HG02943 (cell line): ENCODE measurements around the gene CYP46A1.

Experiments
- ATAC-seq: cut with Tn5 transposase; IDR thresholded peaks from one replicate; pipeline ENCODE4 v1.9.1; 2021; ENCODE audit warnings: mild to moderate bottlenecking, low read depth, moderate library complexity; ENCODE audit not compliant: unreplicated experiment

Gene CYP46A1

DNA sequence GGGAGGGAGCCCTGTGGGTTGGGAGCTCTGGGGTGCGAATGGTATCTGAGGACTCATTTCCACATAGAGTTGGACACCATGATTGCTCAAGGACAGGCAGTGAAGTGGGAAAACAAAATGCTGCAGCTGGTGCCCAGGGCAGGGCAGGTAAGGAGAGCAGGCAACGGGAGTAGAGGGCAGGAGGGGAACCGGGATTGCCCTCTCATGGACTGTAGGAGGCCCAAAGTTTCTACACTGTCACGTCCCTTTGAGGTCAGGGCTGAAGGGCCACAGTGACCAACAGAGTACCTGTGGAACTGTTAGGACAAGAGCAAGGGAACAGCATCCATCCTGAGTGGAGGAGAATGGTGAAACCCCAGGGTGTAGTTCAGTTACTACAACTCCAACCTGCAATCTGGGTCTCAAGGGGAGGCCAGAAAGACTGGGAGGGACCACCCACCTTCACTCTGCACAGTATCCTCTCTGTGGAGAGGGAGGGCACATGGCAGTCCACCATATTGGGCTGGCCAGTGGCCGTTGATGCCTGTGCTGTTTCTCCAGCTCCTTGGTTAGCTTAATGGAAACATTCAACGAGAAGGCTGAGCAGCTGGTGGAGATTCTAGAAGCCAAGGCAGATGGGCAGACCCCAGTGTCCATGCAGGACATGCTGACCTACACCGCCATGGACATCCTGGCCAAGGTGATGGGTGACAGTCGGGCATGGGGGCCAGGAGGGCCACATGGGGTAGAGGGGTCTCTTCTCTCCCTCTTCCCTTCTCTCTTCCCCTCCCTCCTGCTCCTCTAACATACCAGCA lies 22.2 kb downstream of the CYP46A1 start:
- ATAC-seq = no peak

DNA sequence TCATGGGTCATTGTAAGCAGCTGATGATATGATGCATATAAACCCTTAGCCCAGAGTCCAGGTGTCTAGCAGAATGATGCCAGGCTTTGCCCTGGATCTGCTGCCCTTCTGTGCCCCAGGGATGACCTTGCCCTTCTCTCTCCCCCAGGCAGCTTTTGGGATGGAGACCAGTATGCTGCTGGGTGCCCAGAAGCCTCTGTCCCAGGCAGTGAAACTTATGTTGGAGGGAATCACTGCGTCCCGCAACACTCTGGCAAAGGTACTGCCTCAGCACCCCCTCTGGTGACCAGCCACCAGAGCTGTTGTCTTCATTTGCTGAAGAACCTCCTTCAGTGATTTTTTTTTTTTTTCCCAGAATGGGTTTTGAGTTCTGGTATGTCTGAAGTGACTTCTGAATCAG lies 23.3 kb downstream of the CYP46A1 start:
- no peak for ATAC-seq

- no peak for ATAC-seq
Measured at GRCh38 chr14:99707921-99708320, 23.8 kb downstream of the CYP46A1 start.

GRCh38 chr14:99708449-99708848 lies 24.4 kb downstream of the CYP46A1 start:
- ATAC-seq = no peak

- ATAC-seq = no peak
Measured at GRCh38 chr14:99713972-99714371, 29.9 kb downstream of the CYP46A1 start.

GRCh38 chr14:99715266-99716000 lies 31.3 kb downstream of the CYP46A1 start:
- no peak for ATAC-seq

DNA sequence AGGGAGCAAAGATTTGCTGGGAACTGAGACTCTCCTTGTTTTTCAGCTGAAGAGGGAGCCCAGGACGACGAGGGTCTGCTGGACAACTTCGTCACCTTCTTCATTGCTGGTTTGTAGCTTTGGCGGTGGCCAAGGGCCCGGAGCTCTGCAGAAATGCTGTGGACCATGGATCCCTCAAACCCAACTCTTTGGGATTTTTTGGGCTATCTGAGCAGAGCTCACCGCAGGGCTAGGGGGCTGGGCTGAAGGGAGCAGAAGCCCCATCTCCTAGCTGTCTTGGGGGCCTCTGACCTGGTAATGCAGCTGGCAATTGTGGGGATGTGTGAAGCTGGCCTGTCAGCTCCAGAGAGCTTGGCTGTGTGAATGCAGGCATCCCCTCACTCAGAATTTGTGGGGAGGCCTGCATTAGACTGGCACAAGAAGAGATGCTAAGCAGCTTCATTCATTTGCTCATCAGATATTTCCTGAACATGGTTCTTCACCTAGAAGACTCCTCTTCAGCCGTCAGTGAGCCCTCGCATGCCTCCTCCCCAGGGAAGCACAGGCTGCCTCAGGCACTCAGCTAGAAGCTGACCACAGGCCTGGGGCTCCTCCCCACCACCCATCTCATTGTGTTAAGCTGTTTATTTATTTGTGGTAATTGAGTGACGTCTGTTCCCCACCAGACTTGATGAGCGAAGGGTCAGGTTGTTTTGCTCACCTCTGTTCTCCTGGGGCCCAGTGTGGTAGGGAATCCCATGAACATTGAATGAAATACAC lies 32.2 kb downstream of the CYP46A1 start:
- no peak for ATAC-seq

DNA sequence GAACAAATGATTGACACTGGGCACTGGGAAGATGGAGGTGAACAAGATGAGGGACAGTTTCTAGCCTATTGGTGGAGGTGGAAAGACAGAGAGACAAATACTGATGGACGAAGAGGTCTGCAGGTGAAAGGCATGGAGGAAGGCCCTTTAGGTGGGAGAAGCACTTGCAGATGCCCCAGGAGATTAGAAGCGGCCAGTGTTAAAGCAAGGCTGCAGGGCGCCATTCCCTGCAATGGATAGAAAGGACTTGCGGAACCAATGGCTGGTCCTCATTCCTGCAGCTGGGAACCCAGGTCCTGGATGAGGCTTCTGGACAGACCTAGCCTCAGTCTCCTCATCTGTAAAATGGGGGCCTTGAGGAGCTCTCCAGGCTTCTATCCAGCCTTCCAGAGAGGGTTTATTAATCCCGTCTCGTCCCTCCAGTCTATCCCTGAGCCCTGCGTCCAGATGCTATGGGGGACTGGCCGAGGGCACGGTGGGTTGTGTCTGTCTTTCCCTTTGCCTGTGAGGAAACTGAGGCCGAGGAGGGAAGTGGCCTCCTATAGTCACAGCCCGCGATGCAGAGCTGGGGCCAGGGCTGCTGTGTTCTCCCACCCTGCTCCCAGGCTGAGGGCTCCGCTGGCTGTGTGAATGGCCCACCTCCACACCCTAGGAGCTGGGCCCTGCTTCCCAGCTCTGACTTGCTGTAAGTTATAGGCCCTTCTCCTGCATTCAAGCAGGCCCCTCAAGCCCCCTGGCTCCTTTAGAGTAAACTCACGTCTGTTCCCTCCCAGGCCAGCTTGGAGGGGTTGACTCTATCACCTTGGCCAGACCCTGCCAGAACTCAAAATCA lies 33.0 kb downstream of the CYP46A1 start:
- no peak for ATAC-seq

DNA sequence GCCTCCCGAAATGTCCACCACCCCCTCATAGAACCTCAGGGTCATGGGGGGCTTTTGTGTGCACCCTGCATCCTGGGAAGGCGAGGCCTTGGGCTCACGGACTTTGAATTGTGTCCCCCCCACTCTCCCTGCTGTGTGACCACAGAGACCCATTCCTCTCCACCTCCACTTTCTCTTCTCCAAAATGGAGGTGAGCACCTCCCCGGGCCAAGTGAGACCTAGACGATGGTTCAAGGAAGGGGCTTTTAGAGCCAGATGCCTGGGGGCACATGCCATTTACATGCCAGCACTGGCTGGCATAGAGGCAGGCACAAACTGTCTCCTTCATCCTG lies 33.5 kb downstream of the CYP46A1 start:
- no peak for ATAC-seq

DNA sequence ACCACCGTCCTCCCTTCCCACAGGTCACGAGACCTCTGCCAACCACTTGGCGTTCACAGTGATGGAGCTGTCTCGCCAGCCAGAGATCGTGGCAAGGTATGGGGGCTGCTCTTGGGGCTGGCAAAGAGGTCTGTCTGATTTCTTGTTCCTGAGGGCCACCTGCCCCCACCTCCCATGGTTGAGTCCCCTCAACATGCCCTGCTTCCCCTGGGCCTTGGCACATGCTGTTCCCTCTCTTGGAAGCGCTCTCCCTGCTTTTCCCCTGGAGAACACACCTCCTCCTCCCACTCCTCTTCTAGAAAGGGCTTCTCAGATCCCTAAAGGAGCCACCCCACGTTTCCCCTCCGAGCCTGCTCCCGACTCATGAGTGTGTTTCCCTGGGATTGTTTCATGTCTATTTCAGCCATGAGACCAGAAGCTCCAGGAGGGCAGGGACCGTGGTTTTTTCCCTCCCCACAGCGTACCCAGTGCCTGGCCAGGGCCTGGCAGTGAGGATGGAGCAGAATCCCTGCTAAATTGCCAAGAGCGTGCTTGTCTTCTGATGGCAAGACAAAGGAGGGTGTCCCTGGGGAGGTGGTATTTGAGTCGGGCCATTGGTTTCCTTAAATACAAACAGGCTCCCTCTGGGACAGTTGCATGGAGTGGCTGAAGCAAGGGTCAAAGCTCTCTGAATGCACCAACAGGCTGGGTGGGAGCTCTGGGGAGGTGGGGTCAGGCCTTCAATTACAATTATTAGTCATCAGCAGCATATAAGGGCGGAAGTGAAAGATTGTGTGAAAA lies 34.1 kb downstream of the CYP46A1 start:
- ATAC-seq = no peak

- ATAC-seq = no peak
Measured at GRCh38 chr14:99718811-99719192, 34.7 kb downstream of the CYP46A1 start.

DNA sequence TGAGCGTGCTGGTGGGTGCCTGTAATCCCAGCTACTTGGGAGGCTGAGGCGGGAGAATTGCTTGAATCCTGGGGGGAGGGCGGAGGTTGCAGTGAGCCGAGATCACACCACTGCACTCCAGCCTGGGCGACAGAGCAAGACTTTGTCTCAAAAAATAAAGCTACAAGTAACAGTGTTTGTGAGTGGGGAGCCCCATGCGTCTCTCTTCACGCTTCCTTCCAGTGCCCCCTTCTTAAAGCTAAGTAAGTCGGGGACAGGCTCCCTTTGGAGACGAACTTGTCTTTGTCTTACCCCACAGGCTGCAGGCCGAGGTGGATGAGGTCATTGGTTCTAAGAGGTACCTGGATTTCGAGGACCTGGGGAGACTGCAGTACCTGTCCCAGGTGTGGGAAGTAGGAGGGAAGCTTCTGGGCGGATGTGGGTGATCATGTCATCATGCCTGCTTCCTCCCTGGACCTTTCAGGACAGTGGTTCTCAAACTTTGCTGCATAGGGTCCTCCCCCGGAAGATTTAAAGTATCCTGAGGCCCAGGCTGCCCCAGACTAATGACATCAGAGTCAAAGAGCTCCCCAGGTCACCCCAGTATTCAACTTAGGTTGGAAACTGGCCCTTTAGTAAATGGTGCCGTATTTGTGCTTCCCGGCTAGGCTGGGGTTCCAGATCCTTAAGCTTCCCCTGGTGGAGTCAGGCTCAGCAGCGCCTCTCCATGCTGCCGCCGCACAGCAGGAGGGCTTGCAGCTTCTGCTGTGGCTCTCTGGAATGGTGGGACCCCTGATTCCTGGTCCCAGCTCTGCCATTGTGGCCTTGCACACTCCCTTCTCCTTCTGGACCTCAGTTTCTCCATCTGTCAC lies 37.1 kb downstream of the CYP46A1 start:
- ATAC-seq = no peak

- ATAC-seq = no peak
Measured at GRCh38 chr14:99721792-99722516, 37.9 kb downstream of the CYP46A1 start.

DNA sequence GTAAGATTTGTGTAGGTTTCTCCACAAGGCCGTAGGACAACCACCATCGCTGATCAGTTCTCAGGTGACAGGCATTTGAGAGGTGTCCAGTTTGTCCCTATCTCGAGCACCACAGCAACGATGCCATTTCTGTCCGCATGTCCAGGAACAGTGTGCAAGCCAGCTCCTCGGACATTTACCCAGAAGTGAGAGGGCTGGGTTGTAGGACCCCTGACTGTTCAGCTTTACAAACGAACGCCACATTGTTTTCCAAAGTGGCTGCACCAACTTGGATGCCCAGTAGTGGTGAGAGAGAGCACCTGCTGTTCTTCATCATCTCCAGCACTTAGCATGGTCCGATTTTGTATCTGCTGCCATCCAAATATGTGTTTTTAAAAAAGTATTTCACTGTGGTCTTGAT lies 38.6 kb downstream of the CYP46A1 start:
- ATAC-seq = no peak

DNA sequence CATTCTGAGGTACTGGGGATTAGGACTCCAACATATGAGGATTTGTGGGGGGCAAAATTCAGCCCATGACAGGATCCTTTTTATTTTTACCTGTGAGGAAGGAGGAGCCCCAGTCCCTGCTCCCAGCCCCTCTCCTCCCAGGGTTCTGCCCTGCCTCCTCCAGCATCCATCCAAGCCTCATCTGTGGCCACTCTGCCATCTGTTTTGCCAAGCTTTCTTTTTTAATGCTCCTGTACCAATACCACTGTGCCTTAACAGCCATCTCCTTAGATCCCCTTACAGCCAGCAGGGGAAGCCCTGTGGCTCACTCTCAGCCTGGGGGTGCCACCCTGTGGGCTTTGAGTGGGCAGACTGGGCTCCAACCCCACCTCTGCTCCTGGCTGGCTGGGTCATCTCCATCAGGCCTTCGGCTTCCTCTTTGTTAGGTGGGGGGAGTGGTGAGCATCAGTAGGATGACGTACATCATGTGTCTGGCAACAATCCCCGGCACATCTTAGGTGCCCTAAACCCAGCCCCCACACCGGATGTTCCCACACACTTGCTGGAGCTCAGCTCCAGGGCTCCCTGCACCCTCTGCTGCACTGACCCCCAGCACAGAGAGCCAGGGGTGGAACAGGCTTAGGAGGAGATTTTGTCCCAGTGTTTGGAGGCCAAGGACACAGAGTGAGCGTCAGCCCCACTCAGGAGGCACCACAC lies 40.2 kb downstream of the CYP46A1 start:
- ATAC-seq = no peak

DNA sequence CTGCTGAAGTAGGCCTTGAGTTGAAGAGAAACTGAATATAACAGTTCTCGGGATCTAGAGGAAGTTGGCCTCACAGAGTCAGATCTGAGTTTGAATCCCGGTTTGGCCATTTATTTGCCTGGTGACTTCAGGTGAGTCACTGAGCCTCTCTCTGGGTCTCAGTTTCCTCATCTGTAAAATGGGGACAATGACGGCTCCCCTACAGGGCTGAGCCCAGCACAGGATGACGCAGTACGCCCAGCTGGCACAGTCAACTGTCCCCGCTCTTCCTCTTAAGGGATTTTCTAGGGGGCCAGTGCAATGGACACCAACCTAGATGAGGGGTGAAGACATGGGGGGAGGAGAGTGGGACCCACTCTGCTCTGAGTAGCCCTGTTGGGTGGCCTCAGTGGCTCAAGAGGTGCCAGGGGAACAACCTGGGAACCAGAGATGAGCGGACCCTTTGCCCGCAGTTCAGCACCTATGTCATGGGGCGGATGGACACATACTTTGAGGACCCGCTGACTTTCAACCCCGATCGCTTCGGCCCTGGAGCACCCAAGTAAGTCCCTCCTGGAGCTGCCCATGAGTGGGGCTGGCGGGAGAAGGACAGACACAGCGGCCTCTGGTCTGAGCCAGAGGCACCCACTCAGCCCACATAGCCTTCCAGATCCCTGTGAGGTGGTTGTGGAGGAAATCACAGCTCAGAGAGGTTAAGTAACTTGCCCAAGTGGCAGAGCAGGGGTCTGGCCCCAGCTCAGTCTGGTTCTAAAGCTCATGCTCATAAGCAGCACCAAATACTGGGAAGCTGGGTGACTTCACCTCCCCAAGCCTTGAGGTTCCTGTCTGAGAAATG lies 41.1 kb downstream of the CYP46A1 start:
- no peak for ATAC-seq
